Measurements from ENCODE around the gene NME7.

- TF ChIP-seq CTCF (IDR thresholded peaks at IDR 0.05; ENCODE audit: low read depth, low read length) (no peak), EZH2phosphoT487 (IDR thresholded peaks at IDR 0.05; ENCODE audit: low read depth) (no peak)
Observed at GRCh38 chr1:169089776-169090175, 277.8 kb downstream of the NME7 start.

Data from OCI-LY3 (cell line).